GM23338 (cell line): Measurements from ENCODE around the gene ADIPOR2. TPM values are rescaled to one million over a fixed set of nuclear protein-coding genes. Genes with fewer than 3 reads are reported as not detected.

ENCODE experiments used
- ATAC-seq: fragments of 200-7000 bp; cut with Tn5 transposase; 3 replicates; pipeline ENCODE4 v1.9.1; 2020
- DNase-seq: peaks from one replicate; pipeline ENCODE4 v3.0.0-alpha.2; 2015; ENCODE audit warnings: low spot score
- H2AFZ ChIP-seq: fragments of 200-600 bp; sonication (generic); 2 replicates; pipeline ENCODE4 v1.8.0; 2016; ENCODE audit warnings: antibody characterized with exemption, mild to moderate bottlenecking, moderate library complexity
- H3F3A ChIP-seq: fragments of 200-600 bp; sonication (generic); replicated peaks from 2 replicates; pipeline ENCODE4 v1.8.0; 2017; ENCODE audit warnings: antibody characterized with exemption, mixed run types, low read depth
- H3K27ac ChIP-seq: fragments of 200-600 bp; sonication (generic); 2 replicates; pipeline ENCODE4 v1.6.1; 2016; ENCODE audit warnings: low read depth
- H3K27me3 ChIP-seq: fragments of 200-600 bp; sonication (generic); 2 replicates; pipeline ENCODE4 v1.8.0; 2016; ENCODE audit warnings: mild to moderate bottlenecking, mixed run types, moderate library complexity; ENCODE audit not compliant: insufficient read depth
- H3K36me3 ChIP-seq: fragments of 200-600 bp; sonication (generic); 2 replicates; pipeline ENCODE4 v1.8.0; 2016; ENCODE audit warnings: mild to moderate bottlenecking; ENCODE audit not compliant: insufficient read depth
- H3K4me1 ChIP-seq: fragments of 200-600 bp; sonication (generic); 2 replicates; pipeline ENCODE4 v1.8.0; 2016; ENCODE audit warnings: mild to moderate bottlenecking, moderate library complexity; ENCODE audit not compliant: insufficient read depth
- H3K4me2 ChIP-seq: fragments of 200-600 bp; sonication (generic); 2 replicates; pipeline ENCODE4 v1.7.1; 2017; ENCODE audit warnings: mixed run types
- H3K4me3 ChIP-seq: fragments of 200-600 bp; sonication (generic); 2 replicates; pipeline ENCODE4 v1.6.1; 2016; ENCODE audit warnings: mixed run types
- H3K79me2 ChIP-seq: fragments of 200-600 bp; sonication (generic); replicated peaks from 2 replicates; pipeline ENCODE4 v1.8.0; 2017; ENCODE audit warnings: mild to moderate bottlenecking; ENCODE audit not compliant: insufficient read depth
- H3K9me2 ChIP-seq: fragments of 200-600 bp; sonication (generic); 2 replicates; pipeline ENCODE4 v1.8.0; 2017; ENCODE audit not compliant: insufficient read depth
- H4K20me1 ChIP-seq: fragments of 200-600 bp; sonication (generic); replicated peaks from 2 replicates; pipeline ENCODE4 v1.8.0; 2017; ENCODE audit warnings: mild to moderate bottlenecking; ENCODE audit not compliant: insufficient read depth
- H3K27ac Mint-ChIP-seq: 2 replicates; pipeline ENCODE4 v1.8.0; 2020; ENCODE audit warnings: inconsistent platforms, mild to moderate bottlenecking, moderate library complexity, mixed read lengths
- H3K27me3 Mint-ChIP-seq: 3 replicates; pipeline ENCODE4 v1.8.0; 2022; ENCODE audit warnings: low read depth, mild to moderate bottlenecking, moderate library complexity, mixed read lengths, inconsistent platforms; ENCODE audit not compliant: insufficient read depth, poor library complexity
- H3K36me3 Mint-ChIP-seq: 3 replicates; pipeline ENCODE4 v1.8.0; 2021; ENCODE audit warnings: low read depth, mild to moderate bottlenecking, inconsistent platforms, moderate library complexity, mixed read lengths
- H3K4me1 Mint-ChIP-seq: 3 replicates; pipeline ENCODE4 v1.8.0; 2020; ENCODE audit warnings: mild to moderate bottlenecking, inconsistent platforms, mixed read lengths
- H3K4me3 Mint-ChIP-seq: 3 replicates; pipeline ENCODE4 v1.8.0; 2021; ENCODE audit warnings: moderate library complexity, mild to moderate bottlenecking, inconsistent platforms, mixed read lengths
- H3K9me3 Mint-ChIP-seq: 3 replicates; pipeline ENCODE4 v1.8.0; 2020; ENCODE audit warnings: moderate library complexity, mild to moderate bottlenecking, inconsistent platforms, mixed read lengths
- CREB1 ChIP-seq: fragments of 250-450 bp; sonication (Bioruptor Pico); IDR thresholded peaks from 2 replicates; pipeline ENCODE4 v1.5.0; 2020; ENCODE audit warnings: low read depth, mild to moderate bottlenecking, moderate library complexity
- CTCF ChIP-seq, 2 experiments: fragments of 200-600 bp in 1 of 2; sonication (generic) in 1 of 2; conservative IDR thresholded peaks; 2 replicates each; pipeline versions ENCODE4 v1.5.1 to v1.6.1; 2016 to 2017; ENCODE audit warnings: antibody characterized with exemption in 2 of 2, low read depth in 2 of 2, mild to moderate bottlenecking in 2 of 2, moderate library complexity in 1 of 2
- EZH2 ChIP-seq: fragments of 200-600 bp; sonication (generic); IDR thresholded peaks from one replicate; pipeline ENCODE4 v1.8.0; 2017; ENCODE audit warnings: antibody characterized with exemption, mild to moderate bottlenecking, low read depth; ENCODE audit not compliant: unreplicated experiment
- EZH2phosphoT487 ChIP-seq: fragments of 200-600 bp; sonication (generic); IDR thresholded peaks from one replicate; pipeline ENCODE4 v1.8.1; 2018; ENCODE audit warnings: antibody characterized with exemption; ENCODE audit not compliant: unreplicated experiment
- JUNB ChIP-seq: IDR thresholded peaks from one replicate; pipeline ENCODE4 v1.6.1; 2016; ENCODE audit warnings: antibody characterized with exemption; ENCODE audit not compliant: unreplicated experiment
- NANOG ChIP-seq: IDR thresholded peaks from 2 replicates; pipeline ENCODE4 v1.6.1; 2016; ENCODE audit warnings: antibody characterized with exemption, borderline replicate concordance
- POLR2AphosphoS5 ChIP-seq: IDR thresholded peaks from 2 replicates; pipeline ENCODE4 v1.6.1; 2016; ENCODE audit warnings: antibody characterized with exemption, low read depth
- REST ChIP-seq: IDR thresholded peaks from one replicate; pipeline ENCODE4 v1.6.1; 2018; ENCODE audit warnings: antibody characterized with exemption; ENCODE audit not compliant: unreplicated experiment
- STAT1 ChIP-seq: IDR thresholded peaks from one replicate; pipeline ENCODE4 v1.6.1; 2016; ENCODE audit warnings: antibody characterized with exemption; ENCODE audit not compliant: unreplicated experiment
- ZNF114 ChIP-seq: fragments of 250-450 bp; sonication (Bioruptor Pico); IDR thresholded peaks from 2 replicates; pipeline ENCODE4 v1.5.0; 2020; ENCODE audit warnings: mild to moderate bottlenecking, moderate library complexity
- ZNF331 ChIP-seq: fragments of 250-450 bp; sonication (Bioruptor Pico); IDR thresholded peaks from 2 replicates; pipeline ENCODE4 v1.5.0; 2020; ENCODE audit warnings: low read depth, mild to moderate bottlenecking, moderate library complexity
- ZNF462 ChIP-seq: fragments of 250-450 bp; sonication (Bioruptor Pico); IDR thresholded peaks from 2 replicates; pipeline ENCODE4 v1.5.0; 2020; ENCODE audit warnings: mild to moderate bottlenecking, moderate library complexity
- polyA plus RNA-seq: library from polyadenylated mRNA; unstranded; fragments of >200 nt; fragmentation: Nextera tagmentation; extraction: Ambion mirVana; gene quantifications from 2 replicates; pipeline ENCODE4 v1.2.1, GENCODE V29; 2016
- total RNA-seq: library from RNA; depleted of rRNA; stranded (reverse); fragments of >200 nt; shearing (Covaris generic); gene quantifications from 2 replicates; pipeline ENCODE4 v1.2.3, GENCODE V29; 2014
- TF ChIP-seq, protein P1 (sequence below): IDR thresholded peaks from 2 replicates; pipeline ENCODE4 v1.6.1; 2016; ENCODE audit warnings: antibody characterized with exemption

The ADIPOR2 gene
- total and polyA plus RNA-seq, 2 experiments from 2014 or later: 11.7 to 36.2 TPM

DNA sequence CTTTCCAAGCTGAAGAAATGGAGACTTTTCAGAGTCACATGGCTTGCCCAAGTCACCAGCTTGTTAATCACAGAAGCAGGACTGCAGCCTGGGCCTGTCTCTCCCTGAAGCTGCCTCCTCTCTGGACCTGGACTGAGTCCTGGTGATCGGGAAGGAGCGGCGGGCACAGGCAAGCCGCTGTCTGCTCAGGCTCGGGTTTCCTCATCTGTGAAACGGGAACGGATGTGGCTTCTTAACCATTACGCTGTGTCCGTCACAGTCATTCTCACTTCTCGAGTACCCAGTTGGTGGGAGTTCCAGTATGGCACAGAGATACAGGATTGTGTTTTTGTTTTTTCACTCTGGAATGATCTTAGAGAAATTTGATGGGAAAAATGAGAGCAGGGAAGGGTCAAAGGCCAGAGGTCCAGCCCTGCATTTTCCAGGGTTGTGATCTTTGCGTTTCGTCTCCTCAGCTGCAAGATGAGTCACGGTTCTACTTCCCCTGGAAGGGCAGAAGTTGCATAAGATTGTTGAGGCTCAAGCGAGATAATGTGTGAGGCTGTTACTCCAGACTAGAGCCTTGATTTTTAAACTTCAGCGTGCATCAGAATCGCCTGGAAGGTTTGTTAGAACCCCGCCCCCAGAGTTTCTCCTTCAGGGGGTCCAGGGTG, 121.9 kb downstream of the ADIPOR2 start:
- no peak for ATAC-seq
- no peak overlapping the region for H3K4me3 Mint-ChIP-seq
- H3K9me2 ChIP-seq: no peaks in the 10 kb centered on the region
- no peaks in the 10 kb centered on the region for H3K27me3 ChIP-seq
- no peaks in the 10 kb centered on the region; the same call in 1 of the 3 replicates for H3K9me3 Mint-ChIP-seq
- H3K36me3 ChIP-seq: no peaks in the 10 kb centered on the region
- no peaks in the 10 kb centered on the region for H3K79me2 ChIP-seq
- H3K4me3 ChIP-seq: no peak overlapping the region
- no peak overlapping the region for H3K27ac ChIP-seq
- H3F3A ChIP-seq: no peaks in the 10 kb centered on the region
- H2AFZ ChIP-seq: no peak overlapping the region
- peaks cover 6% of the 10 kb centered on the region for H3K27me3 Mint-ChIP-seq
- DNase-seq: no peak
- no peaks in the 10 kb centered on the region for H3K36me3 Mint-ChIP-seq
- no peaks in the 10 kb centered on the region for H3K4me1 ChIP-seq
- H3K27ac Mint-ChIP-seq: no peak overlapping the region
- H3K4me2 ChIP-seq: no peak overlapping the region
- no peaks in the 10 kb centered on the region; the same call in 2 of the 3 replicates for H3K4me1 Mint-ChIP-seq
- no peak for TF ChIP-seq POLR2AphosphoS5
- TF ChIP-seq EZH2: no peak
- no peak for TF ChIP-seq NANOG
- TF ChIP-seq STAT1: no peak
- TF ChIP-seq JUNB: no peak
- TF ChIP-seq ZNF114: no peak
- TF ChIP-seq EZH2phosphoT487: no peak
- no peak for TF ChIP-seq CTCF (conservative IDR thresholded peaks at IDR 0.05; ENCODE audit: low read depth in 2 of 2)
- no peak for TF ChIP-seq ZNF462 (CRISPR knock-in tag)
- no peak for TF ChIP-seq REST
- TF ChIP-seq ZNF331 (CRISPR knock-in tag): no peak
- TF ChIP-seq, protein P1, sequence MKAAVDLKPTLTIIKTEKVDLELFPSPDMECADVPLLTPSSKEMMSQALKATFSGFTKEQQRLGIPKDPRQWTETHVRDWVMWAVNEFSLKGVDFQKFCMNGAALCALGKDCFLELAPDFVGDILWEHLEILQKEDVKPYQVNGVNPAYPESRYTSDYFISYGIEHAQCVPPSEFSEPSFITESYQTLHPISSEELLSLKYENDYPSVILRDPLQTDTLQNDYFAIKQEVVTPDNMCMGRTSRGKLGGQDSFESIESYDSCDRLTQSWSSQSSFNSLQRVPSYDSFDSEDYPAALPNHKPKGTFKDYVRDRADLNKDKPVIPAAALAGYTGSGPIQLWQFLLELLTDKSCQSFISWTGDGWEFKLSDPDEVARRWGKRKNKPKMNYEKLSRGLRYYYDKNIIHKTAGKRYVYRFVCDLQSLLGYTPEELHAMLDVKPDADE: no peak
- no peak for TF ChIP-seq CREB1
- no peaks in the 10 kb centered on the region for H4K20me1 ChIP-seq
